Transverse colon (tissue), 4 donors: ENCODE results near the gene CYTH3.

Experiments
- POLR2A ChIP-seq: fragments of 450-650 bp; IDR thresholded peaks from one replicate; pipeline ENCODE4 v1.6.1; 2016; ENCODE audit warnings: antibody characterized with exemption, mild to moderate bottlenecking, moderate library complexity
- POLR2AphosphoS5 ChIP-seq, 3 donors: sonication (generic); formaldehyde crosslinking; IDR thresholded peaks; one replicate each; pipeline ENCODE4 v1.6.1; 2016; ENCODE audit warnings: antibody characterized with exemption in 3 of 3
- TF ChIP-seq, protein P1 (sequence below), 5 experiments: fragments of 200-600 bp in 3 of 5; fragments of 450-650 bp in 2 of 5; sonication (generic) in 3 of 5; IDR thresholded peaks; 1 replicate in 2 of 5; 2 replicates in 3 of 5; pipeline ENCODE4 v1.5.1; 2016 to 2017; ENCODE audit warnings: antibody characterized with exemption in 5 of 5, inconsistent platforms in 3 of 5, mild to moderate bottlenecking in 2 of 5, moderate library complexity in 1 of 5

DNA sequence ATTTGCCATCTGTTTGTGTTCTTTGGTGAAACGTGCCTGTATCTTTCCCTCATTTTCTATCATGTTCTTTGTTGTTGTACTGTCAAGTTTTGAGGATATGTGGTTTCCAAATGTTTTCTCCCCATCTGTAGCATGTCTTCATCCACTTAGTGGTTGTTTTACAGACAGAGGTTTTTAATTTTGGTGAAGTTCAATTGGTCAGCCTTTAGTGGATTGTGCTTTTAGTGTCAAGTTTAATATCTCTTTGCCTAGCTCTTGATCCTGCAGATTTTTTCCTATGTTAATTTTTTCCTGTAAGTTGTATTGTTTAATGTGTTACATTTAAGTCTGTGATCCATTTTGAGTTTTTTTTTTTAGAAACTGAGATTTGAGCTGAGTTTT lies 145.3 kb downstream of the CYTH3 start:
- TF ChIP-seq, protein P1, sequence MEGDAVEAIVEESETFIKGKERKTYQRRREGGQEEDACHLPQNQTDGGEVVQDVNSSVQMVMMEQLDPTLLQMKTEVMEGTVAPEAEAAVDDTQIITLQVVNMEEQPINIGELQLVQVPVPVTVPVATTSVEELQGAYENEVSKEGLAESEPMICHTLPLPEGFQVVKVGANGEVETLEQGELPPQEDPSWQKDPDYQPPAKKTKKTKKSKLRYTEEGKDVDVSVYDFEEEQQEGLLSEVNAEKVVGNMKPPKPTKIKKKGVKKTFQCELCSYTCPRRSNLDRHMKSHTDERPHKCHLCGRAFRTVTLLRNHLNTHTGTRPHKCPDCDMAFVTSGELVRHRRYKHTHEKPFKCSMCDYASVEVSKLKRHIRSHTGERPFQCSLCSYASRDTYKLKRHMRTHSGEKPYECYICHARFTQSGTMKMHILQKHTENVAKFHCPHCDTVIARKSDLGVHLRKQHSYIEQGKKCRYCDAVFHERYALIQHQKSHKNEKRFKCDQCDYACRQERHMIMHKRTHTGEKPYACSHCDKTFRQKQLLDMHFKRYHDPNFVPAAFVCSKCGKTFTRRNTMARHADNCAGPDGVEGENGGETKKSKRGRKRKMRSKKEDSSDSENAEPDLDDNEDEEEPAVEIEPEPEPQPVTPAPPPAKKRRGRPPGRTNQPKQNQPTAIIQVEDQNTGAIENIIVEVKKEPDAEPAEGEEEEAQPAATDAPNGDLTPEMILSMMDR (IDR thresholded peaks at IDR 0.05) = no peak
- TF ChIP-seq POLR2AphosphoS5 (IDR thresholded peaks at IDR 0.05) = no peak
- no peak for TF ChIP-seq POLR2A
